GM23338 (cell line): ENCODE data around the gene NLRP1. TPM values are rescaled to one million over a fixed set of nuclear protein-coding genes. Genes with fewer than 3 reads are reported as not detected.

Experiments used
- ATAC-seq: fragments of 200-7000 bp; cut with Tn5 transposase; 3 replicates; pipeline ENCODE4 v1.9.1; 2020
- DNase-seq: peaks from one replicate; pipeline ENCODE4 v3.0.0-alpha.2; 2015; ENCODE audit warnings: low spot score
- H2AFZ ChIP-seq: fragments of 200-600 bp; sonication (generic); 2 replicates; pipeline ENCODE4 v1.8.0; 2016; ENCODE audit warnings: antibody characterized with exemption, mild to moderate bottlenecking, moderate library complexity
- H3F3A ChIP-seq: fragments of 200-600 bp; sonication (generic); replicated peaks from 2 replicates; pipeline ENCODE4 v1.8.0; 2017; ENCODE audit warnings: antibody characterized with exemption, mixed run types, low read depth
- H3K27ac ChIP-seq: fragments of 200-600 bp; sonication (generic); 2 replicates; pipeline ENCODE4 v1.6.1; 2016; ENCODE audit warnings: low read depth
- H3K27me3 ChIP-seq: fragments of 200-600 bp; sonication (generic); 2 replicates; pipeline ENCODE4 v1.8.0; 2016; ENCODE audit warnings: mild to moderate bottlenecking, mixed run types, moderate library complexity; ENCODE audit not compliant: insufficient read depth
- H3K36me3 ChIP-seq: fragments of 200-600 bp; sonication (generic); 2 replicates; pipeline ENCODE4 v1.8.0; 2016; ENCODE audit warnings: mild to moderate bottlenecking; ENCODE audit not compliant: insufficient read depth
- H3K4me1 ChIP-seq: fragments of 200-600 bp; sonication (generic); 2 replicates; pipeline ENCODE4 v1.8.0; 2016; ENCODE audit warnings: mild to moderate bottlenecking, moderate library complexity; ENCODE audit not compliant: insufficient read depth
- H3K4me2 ChIP-seq: fragments of 200-600 bp; sonication (generic); 2 replicates; pipeline ENCODE4 v1.7.1; 2017; ENCODE audit warnings: mixed run types
- H3K4me3 ChIP-seq: fragments of 200-600 bp; sonication (generic); 2 replicates; pipeline ENCODE4 v1.6.1; 2016; ENCODE audit warnings: mixed run types
- H3K79me2 ChIP-seq: fragments of 200-600 bp; sonication (generic); replicated peaks from 2 replicates; pipeline ENCODE4 v1.8.0; 2017; ENCODE audit warnings: mild to moderate bottlenecking; ENCODE audit not compliant: insufficient read depth
- H3K9me2 ChIP-seq: fragments of 200-600 bp; sonication (generic); 2 replicates; pipeline ENCODE4 v1.8.0; 2017; ENCODE audit not compliant: insufficient read depth
- H4K20me1 ChIP-seq: fragments of 200-600 bp; sonication (generic); replicated peaks from 2 replicates; pipeline ENCODE4 v1.8.0; 2017; ENCODE audit warnings: mild to moderate bottlenecking; ENCODE audit not compliant: insufficient read depth
- H3K27ac Mint-ChIP-seq: 2 replicates; pipeline ENCODE4 v1.8.0; 2020; ENCODE audit warnings: inconsistent platforms, mild to moderate bottlenecking, moderate library complexity, mixed read lengths
- H3K27me3 Mint-ChIP-seq: 3 replicates; pipeline ENCODE4 v1.8.0; 2022; ENCODE audit warnings: low read depth, mild to moderate bottlenecking, moderate library complexity, mixed read lengths, inconsistent platforms; ENCODE audit not compliant: insufficient read depth, poor library complexity
- H3K36me3 Mint-ChIP-seq: 3 replicates; pipeline ENCODE4 v1.8.0; 2021; ENCODE audit warnings: low read depth, mild to moderate bottlenecking, inconsistent platforms, moderate library complexity, mixed read lengths
- H3K4me1 Mint-ChIP-seq: 3 replicates; pipeline ENCODE4 v1.8.0; 2020; ENCODE audit warnings: mild to moderate bottlenecking, inconsistent platforms, mixed read lengths
- H3K4me3 Mint-ChIP-seq: 3 replicates; pipeline ENCODE4 v1.8.0; 2021; ENCODE audit warnings: moderate library complexity, mild to moderate bottlenecking, inconsistent platforms, mixed read lengths
- H3K9me3 Mint-ChIP-seq: 3 replicates; pipeline ENCODE4 v1.8.0; 2020; ENCODE audit warnings: moderate library complexity, mild to moderate bottlenecking, inconsistent platforms, mixed read lengths
- CREB1 ChIP-seq: fragments of 250-450 bp; sonication (Bioruptor Pico); IDR thresholded peaks from 2 replicates; pipeline ENCODE4 v1.5.0; 2020; ENCODE audit warnings: low read depth, mild to moderate bottlenecking, moderate library complexity
- CTCF ChIP-seq, 2 experiments: fragments of 200-600 bp in 1 of 2; sonication (generic) in 1 of 2; conservative IDR thresholded peaks; 2 replicates each; pipeline versions ENCODE4 v1.5.1 to v1.6.1; 2016 to 2017; ENCODE audit warnings: antibody characterized with exemption in 2 of 2, low read depth in 2 of 2, mild to moderate bottlenecking in 2 of 2, moderate library complexity in 1 of 2
- ETS1 ChIP-seq: IDR thresholded peaks from 2 replicates; pipeline ENCODE4 v1.6.1; 2016; ENCODE audit warnings: antibody characterized with exemption
- EZH2 ChIP-seq: fragments of 200-600 bp; sonication (generic); IDR thresholded peaks from one replicate; pipeline ENCODE4 v1.8.0; 2017; ENCODE audit warnings: antibody characterized with exemption, mild to moderate bottlenecking, low read depth; ENCODE audit not compliant: unreplicated experiment
- EZH2phosphoT487 ChIP-seq: fragments of 200-600 bp; sonication (generic); IDR thresholded peaks from one replicate; pipeline ENCODE4 v1.8.1; 2018; ENCODE audit warnings: antibody characterized with exemption; ENCODE audit not compliant: unreplicated experiment
- JUNB ChIP-seq: IDR thresholded peaks from one replicate; pipeline ENCODE4 v1.6.1; 2016; ENCODE audit warnings: antibody characterized with exemption; ENCODE audit not compliant: unreplicated experiment
- NANOG ChIP-seq: IDR thresholded peaks from 2 replicates; pipeline ENCODE4 v1.6.1; 2016; ENCODE audit warnings: antibody characterized with exemption, borderline replicate concordance
- POLR2AphosphoS5 ChIP-seq: IDR thresholded peaks from 2 replicates; pipeline ENCODE4 v1.6.1; 2016; ENCODE audit warnings: antibody characterized with exemption, low read depth
- STAT1 ChIP-seq: IDR thresholded peaks from one replicate; pipeline ENCODE4 v1.6.1; 2016; ENCODE audit warnings: antibody characterized with exemption; ENCODE audit not compliant: unreplicated experiment
- ZNF114 ChIP-seq: fragments of 250-450 bp; sonication (Bioruptor Pico); IDR thresholded peaks from 2 replicates; pipeline ENCODE4 v1.5.0; 2020; ENCODE audit warnings: mild to moderate bottlenecking, moderate library complexity
- ZNF331 ChIP-seq: fragments of 250-450 bp; sonication (Bioruptor Pico); IDR thresholded peaks from 2 replicates; pipeline ENCODE4 v1.5.0; 2020; ENCODE audit warnings: low read depth, mild to moderate bottlenecking, moderate library complexity
- ZNF462 ChIP-seq: fragments of 250-450 bp; sonication (Bioruptor Pico); IDR thresholded peaks from 2 replicates; pipeline ENCODE4 v1.5.0; 2020; ENCODE audit warnings: mild to moderate bottlenecking, moderate library complexity
- polyA plus RNA-seq: library from polyadenylated mRNA; unstranded; fragments of >200 nt; fragmentation: Nextera tagmentation; extraction: Ambion mirVana; gene quantifications from 2 replicates; pipeline ENCODE4 v1.2.1, GENCODE V29; 2016
- total RNA-seq: library from RNA; depleted of rRNA; stranded (reverse); fragments of >200 nt; shearing (Covaris generic); gene quantifications from 2 replicates; pipeline ENCODE4 v1.2.3, GENCODE V29; 2014
- TF ChIP-seq, protein P1 (sequence below): IDR thresholded peaks from one replicate; pipeline ENCODE4 v1.6.1; 2018; ENCODE audit warnings: antibody characterized with exemption; ENCODE audit not compliant: unreplicated experiment

NLRP1 gene
- total and polyA plus RNA-seq, 2 experiments from 2014 or later = 7.6 to 16.2 TPM

DNA sequence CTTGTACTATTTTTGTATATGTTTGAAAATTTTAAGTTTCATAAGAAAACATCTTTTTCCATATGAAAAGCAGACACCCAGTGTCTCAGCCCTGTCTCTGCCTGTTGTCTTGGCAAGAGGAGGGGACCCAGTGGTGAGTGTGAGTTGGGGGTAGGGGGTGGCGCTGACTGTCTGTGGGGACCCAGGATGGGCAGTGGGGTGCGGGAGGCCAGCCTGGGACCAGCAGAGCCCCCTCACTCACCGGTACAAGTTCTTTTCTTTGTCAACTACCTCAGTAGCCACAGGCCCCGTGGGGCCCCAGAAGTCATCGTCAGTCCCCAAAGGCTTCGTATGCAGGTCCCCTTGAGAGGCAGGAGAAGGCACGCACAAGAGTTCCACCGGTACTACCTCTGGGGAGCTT is 51.7 kb downstream of the NLRP1 start:
- Mint-ChIP-seq H3K36me3 (no peaks in the 10 kb centered on the region), H3K4me3 (no peak overlapping the region), H3K27me3 (peaks cover 2% of the 10 kb centered on the region), H3K27ac (no peak overlapping the region), H3K4me1 (no peaks in the 10 kb centered on the region; the same call in 2 of the 3 replicates), H3K9me3 (no peaks in the 10 kb centered on the region)
- DNase-seq = no peak
- H2AFZ ChIP-seq = no peak overlapping the region
- no peaks in the 10 kb centered on the region for H3K9me2 ChIP-seq
- H4K20me1 ChIP-seq = no peaks in the 10 kb centered on the region
- no peak overlapping the region for H3K27ac ChIP-seq
- no peak overlapping the region for H3K4me3 ChIP-seq
- ATAC-seq = no peak
- no peaks in the 10 kb centered on the region for H3K4me1 ChIP-seq
- H3K36me3 ChIP-seq = no peaks in the 10 kb centered on the region
- H3K79me2 ChIP-seq = no peaks in the 10 kb centered on the region
- H3K27me3 ChIP-seq = no peaks in the 10 kb centered on the region
- no peak overlapping the region for H3K4me2 ChIP-seq
- TF ChIP-seq ZNF331 (no peak), STAT1 (no peak), JUNB (no peak), ZNF462 (CRISPR knock-in tag) (no peak), ETS1 (no peak), POLR2AphosphoS5 (no peak), EZH2phosphoT487 (no peak), ZNF114 (no peak), CREB1 (CRISPR knock-in tag) (no peak), CTCF (conservative IDR thresholded peaks at IDR 0.05; ENCODE audit: low read depth in 2 of 2) (no peak), NANOG (no peak), EZH2 (no peak)
- TF ChIP-seq, protein P1, sequence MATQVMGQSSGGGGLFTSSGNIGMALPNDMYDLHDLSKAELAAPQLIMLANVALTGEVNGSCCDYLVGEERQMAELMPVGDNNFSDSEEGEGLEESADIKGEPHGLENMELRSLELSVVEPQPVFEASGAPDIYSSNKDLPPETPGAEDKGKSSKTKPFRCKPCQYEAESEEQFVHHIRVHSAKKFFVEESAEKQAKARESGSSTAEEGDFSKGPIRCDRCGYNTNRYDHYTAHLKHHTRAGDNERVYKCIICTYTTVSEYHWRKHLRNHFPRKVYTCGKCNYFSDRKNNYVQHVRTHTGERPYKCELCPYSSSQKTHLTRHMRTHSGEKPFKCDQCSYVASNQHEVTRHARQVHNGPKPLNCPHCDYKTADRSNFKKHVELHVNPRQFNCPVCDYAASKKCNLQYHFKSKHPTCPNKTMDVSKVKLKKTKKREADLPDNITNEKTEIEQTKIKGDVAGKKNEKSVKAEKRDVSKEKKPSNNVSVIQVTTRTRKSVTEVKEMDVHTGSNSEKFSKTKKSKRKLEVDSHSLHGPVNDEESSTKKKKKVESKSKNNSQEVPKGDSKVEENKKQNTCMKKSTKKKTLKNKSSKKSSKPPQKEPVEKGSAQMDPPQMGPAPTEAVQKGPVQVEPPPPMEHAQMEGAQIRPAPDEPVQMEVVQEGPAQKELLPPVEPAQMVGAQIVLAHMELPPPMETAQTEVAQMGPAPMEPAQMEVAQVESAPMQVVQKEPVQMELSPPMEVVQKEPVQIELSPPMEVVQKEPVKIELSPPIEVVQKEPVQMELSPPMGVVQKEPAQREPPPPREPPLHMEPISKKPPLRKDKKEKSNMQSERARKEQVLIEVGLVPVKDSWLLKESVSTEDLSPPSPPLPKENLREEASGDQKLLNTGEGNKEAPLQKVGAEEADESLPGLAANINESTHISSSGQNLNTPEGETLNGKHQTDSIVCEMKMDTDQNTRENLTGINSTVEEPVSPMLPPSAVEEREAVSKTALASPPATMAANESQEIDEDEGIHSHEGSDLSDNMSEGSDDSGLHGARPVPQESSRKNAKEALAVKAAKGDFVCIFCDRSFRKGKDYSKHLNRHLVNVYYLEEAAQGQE = no peak
- no peaks in the 10 kb centered on the region for H3F3A ChIP-seq
